H1 (cell line): ENCODE data around the gene PPP2R2D. TPM values are rescaled to one million over a fixed set of nuclear protein-coding genes. Genes with fewer than 3 reads are reported as not detected.

Experiments
- CTBP2 ChIP-seq: IDR thresholded peaks from 2 replicates; pipeline ENCODE4 v1.7.0; 2011; ENCODE audit warnings: borderline replicate concordance, mild to moderate bottlenecking, moderate library complexity, mixed read lengths, low read length; ENCODE audit not compliant: insufficient read depth, insufficient read length
- FOSL1 ChIP-seq: IDR thresholded peaks from 2 replicates; pipeline ENCODE4 v1.6.1; 2011; ENCODE audit warnings: mild to moderate bottlenecking, low read depth, low read length, moderate library complexity; ENCODE audit not compliant: insufficient read depth
- KDM1A ChIP-seq: fragments of 200-600, 300-600 bp; sonication (generic); IDR thresholded peaks from 2 replicates; pipeline ENCODE4 v1.7.1; 2016; ENCODE audit warnings: mild to moderate bottlenecking, low read length, borderline replicate concordance
- POU5F1 ChIP-seq: IDR thresholded peaks from 2 replicates; pipeline ENCODE4 v1.6.1; 2011; ENCODE audit warnings: low read depth, mild to moderate bottlenecking, low read length, moderate library complexity
- RBBP5 ChIP-seq: IDR thresholded peaks from 2 replicates; pipeline ENCODE4 v1.7.1; 2012; ENCODE audit warnings: low read depth, mild to moderate bottlenecking, inconsistent platforms, low read length, moderate library complexity, borderline replicate concordance
- SIRT6 ChIP-seq: IDR thresholded peaks from one replicate; pipeline ENCODE4 v1.7.1; 2012; ENCODE audit warnings: low read length, inconsistent platforms
- SP2 ChIP-seq: IDR thresholded peaks from 2 replicates; pipeline ENCODE4 v1.6.1; 2012; ENCODE audit warnings: mild to moderate bottlenecking, low read length, inconsistent platforms
- polyA plus RNA-seq, 7 experiments: library from polyadenylated mRNA; depleted of rRNA in 3 of 7; stranded (reverse) in 5 of 7; unstranded in 2 of 7; fragments of >200 nt in 5 of 7; fragments of 200-250 nt in 2 of 7; gene quantifications; 1 replicate in 5 of 7; 2 replicates in 1 of 7; 4 replicates in 1 of 7; pipeline versions ENCODE4 v1.2.1 to v1.2.3, GENCODE V29; 2011 to 2013; ENCODE audit warnings: missing spikeins in 2 of 7, mixed read lengths in 2 of 7
- total RNA-seq: library from RNA; stranded (reverse); fragmentation: NEBNext Ultra II Directional; extraction: Animal tissue kit (Norgen Biotek cat#: 25700); gene quantifications from 2 replicates; pipeline ENCODE4 v1.2.1, GENCODE V29; 2021

The PPP2R2D gene
- total and polyA plus RNA-seq, 2 of the 8 experiments (the other 6 are each of a cell fraction or from before 2014, with no cell fraction given): 25.4 to 32.8 TPM

DNA sequence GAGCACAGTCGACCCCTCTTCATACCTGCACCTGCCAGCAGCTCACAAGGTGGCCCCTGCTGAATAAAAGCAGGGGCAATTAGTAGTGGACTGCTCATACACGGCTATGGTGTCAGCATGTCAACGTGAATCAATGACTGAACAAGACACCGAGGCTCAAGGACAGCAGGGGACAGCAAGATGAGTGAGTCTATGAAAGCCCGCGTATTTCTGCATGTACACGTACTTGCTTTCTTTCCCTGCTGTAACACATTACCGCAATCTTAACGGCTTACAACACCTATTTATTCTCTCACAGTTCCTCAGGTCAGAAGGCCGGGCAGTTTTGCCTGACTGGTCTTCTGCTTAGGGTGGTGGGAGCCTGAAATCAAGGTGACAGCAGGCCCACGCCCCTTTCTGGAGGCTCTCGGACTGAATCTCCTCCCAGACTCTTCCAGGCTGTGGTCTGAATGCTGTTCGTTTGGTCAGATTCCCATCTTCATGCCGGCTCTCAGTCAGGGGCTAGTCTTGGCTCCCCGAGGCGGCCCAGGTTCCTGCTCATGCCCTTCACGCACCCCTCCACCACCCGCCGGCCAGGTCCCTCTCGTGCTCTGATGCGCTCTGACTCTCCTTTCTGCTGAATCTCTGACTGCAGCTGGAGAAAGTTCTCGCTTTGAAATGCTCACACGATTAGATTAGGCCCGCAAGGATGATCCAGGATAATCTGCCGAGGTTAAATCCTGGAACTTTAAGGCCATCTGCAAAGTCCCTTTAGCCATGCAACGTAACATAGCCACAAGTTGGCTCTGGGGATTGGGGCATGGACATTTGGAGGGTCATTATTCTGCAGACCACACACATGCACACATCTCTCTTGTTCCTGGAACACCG, 7.8 kb upstream of the PPP2R2D start (continued):
- TF ChIP-seq CTBP2 (no peak), SIRT6 (no peak), RBBP5 (no peak), POU5F1 (no peak), KDM1A (no peak), SP2 (no peak), FOSL1 (no peak)
